RPMI8226 (cell line): ENCODE results near the gene USP14.
"Not testable (repeated sequence)": the region's sequence is repeated elsewhere in the genome, so short reads cannot be mapped to it uniquely, and the experiment has no call there.

Experiments used
- DNase-seq: peaks from one replicate; pipeline ENCODE4 v3.0.0-alpha.2; 2015

USP14 gene

DNA sequence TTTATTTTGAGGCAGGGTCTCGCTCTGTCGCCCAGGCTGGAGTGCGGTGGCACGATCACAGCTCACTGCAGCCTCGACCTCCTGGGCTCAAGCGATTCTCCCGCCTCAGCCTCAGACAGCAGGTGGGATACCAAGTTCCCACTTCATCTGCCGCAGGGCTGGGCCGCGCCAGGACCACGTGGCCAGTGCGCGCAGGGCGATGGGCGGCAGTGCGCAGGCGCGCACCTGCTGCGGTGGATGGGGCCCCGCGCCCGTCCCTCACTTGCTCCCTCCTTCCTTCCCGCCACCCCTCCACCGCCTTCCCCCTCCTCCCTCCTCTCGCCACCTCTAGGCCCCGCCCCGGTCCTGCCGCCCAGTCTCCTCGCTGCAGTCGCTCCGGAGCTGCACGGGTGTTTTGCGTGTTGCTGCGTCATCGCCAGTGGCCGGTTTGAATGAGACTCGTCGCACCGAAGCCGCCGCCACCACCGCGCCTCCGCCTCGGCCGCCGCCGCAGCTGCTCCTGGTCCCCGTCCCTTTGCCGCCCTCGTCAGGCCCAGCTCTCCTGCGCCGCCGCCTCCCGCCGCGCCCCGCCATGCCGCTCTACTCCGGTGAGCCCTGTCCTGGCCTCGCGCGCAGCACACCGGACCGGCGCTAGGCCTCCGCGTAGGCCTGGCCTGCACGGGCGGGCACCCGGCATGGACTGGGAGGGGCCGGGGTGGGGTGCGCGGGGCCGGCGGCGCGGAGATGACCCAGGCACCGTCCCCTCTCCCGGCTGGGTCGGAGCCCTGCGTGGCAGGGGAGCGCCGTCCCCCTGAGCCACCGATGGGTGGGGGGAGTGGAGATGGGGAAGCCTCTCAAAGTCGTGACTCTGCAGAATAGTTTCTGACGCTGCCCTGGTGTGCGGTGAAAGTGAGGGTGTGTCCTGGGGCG is at the start of gene USP14:
TSS of gene USP14 (plus strand) at position 430 of the 909 bp plus-strand sequence. CDS start at position 572, 142 bp downstream.
- peak; percentile 99 for DNase-seq

DNA sequence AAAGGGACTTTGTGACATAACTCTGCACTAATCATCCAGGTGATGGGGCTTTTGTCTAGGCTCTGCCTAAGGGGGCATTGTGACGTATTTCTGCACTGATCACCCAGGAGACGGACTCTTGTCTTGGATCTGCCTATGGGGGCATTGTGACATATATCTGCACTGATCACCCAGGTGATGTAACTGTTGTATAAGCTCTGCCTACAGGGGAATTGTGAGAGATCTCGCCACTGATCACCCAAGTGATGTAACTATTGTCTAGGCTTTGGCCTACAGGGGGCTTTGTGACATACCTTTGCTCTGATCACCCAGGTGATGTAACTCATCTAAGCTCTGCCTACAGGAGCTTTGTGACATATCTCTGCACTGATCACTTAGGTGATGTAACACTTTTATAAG is 49.7 kb upstream of the USP14 start:
- DNase-seq, result not testable (repeated sequence)

DNA sequence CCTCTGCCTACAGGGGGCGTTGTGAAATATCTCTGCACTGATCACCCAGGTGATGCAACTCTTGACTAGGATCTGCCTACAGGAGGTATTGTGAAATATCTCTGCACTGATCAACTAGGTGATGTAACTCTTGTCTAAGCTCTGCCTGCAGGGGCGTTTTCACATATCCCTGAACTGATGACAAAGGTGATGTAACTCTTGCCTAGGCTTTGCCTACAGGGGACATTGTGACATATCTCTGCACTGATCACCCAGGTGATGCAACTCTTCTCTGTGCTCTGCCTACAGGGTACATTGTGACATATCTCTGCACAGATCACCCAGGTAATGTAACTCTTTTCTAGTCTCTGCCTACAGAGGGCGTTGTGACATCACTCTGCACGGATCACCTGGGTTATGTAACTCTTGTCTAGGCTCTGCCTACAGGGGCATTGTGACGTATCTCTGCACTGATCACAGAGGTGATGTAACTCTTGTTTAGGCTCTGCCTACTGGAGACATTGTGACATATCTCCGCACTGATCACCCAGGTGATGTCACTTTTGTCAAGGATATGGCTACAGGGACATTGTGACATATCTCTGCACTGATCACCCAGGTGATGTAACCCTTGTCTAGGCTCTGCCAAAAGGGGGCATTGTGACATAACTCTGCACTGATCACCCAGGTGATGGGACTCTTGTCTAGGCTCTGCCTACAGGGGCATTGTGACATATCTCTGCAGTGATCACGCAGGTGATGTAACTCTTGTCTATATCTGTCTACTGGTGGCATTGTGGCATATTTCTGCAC is 49.0 kb upstream of the USP14 start:
- DNase-seq, result peak; percentile 23

DNA sequence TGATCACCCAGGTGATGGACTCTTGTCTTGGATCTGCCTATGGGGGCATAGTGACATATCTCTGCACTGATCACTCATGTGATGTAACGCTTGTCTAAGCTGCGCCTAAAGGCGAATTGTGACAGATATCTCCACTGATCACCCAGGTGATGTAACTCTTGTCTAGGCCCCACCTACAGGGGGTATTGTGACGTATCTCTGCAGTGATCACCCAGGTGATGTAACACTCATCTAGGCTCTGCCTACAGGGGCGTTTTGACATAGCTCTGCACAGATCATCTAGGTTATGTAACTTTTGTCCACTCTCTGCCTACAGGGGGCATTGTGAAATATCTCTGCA is 48.5 kb upstream of the USP14 start:
- DNase-seq, result not testable (repeated sequence)

DNA sequence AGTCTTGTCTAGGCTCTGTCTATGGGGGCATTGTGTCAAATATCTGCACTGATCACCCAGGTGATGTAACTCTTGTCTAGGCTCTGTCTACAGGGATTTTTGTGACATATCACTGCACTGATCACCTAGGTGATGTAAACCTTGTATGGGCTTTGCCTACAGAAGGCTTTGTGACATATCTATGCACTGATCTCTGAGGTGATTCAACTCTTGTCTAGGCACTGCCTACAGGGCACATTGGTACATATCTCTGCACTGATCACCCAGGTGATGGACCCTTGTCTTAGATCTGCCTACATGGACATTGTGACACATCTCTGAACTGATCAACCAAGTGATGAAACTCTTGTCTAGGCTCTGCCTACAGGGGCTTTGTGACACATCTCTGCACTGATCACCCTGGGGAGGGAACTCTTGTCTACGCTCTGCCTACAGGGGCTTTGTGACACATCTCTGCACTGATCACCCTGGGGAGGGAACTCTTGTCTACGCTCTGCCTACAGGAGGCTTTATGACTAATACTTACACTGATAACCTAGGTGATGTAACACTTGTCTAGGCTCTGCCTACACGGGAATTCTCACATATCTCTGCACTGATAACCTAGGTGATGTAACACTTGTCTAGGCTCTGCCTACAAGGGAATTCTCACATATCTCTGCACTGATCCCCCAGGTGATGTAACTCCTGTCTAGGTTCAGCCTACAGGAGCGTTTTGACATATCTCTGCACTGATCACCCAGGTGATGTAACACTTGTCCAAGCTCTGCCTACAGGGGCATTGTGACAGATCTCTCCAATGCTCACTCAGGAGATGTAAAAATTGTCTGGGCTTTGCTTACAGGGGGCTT is 47.8 kb upstream of the USP14 start:
- not testable (repeated sequence) for DNase-seq

DNA sequence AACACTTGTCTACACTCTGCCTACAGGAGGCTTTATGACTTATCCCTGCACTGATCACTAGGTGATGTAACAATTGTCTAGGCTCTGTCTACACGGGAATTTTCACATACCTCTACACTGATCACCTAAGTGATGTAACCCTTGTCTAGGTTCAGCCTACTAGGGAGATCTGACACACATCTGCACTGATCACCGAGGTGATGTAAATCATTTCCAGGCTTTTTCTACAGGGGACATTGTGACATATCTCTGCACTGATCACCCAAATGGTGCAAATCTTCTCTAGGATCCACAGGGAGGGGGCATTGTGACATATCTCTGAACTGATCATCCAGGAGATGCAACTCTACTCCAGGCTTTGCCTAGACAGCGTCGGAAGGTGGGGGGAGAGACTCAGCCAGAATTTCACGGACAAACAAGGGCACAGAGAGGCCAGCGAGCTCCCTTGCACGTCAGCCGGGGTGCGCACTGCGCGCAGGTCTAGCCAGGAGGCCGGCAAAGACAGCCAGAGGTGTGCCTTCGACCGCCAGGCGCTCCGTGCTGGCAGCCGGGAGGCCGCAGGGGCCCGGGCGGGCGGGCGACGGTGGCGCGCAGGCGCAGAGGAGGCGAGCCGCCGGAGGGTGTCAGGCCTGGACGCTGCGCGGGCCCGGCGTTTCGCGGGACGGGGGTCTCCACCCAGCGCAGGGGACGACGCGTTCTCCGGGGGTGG is 46.9 kb upstream of the USP14 start:
- peak; percentile 93 for DNase-seq

DNA sequence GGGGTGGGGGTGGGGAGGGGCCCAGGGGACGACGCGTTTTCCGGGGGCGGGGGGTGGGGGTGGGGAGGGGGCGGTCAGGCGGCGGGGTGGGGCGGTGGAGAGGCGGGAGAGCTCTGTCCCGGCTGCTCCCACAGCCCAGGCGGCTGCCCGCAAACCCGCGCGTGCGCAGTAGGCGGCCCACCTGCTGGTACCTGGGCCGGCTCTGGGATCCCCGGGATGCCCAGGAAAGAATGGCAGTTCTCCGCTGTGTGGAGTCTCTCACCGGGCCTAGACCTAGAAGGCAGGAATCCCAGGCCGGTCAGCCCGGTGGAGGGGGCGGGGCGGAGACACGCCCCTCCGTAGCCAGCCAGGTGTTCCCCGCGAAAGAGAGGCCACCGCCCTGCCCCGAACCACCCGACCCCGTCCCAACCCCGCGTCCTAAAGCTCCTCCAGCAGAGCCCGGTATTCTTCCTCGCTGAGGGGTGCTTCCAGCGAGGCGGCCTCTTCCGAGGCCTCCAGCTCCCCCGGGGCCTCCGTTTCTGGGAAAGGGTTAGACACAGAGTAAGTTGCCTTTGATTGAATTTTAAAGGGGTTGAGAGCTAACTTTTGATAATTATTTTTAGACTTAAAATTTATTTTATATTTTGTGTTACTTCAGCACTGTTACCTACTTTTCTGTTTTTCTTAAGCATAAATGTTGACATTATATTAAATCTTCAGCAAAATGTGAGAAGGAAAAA is 46.2 kb upstream of the USP14 start:
- DNase-seq, result not testable (repeated sequence)

DNA sequence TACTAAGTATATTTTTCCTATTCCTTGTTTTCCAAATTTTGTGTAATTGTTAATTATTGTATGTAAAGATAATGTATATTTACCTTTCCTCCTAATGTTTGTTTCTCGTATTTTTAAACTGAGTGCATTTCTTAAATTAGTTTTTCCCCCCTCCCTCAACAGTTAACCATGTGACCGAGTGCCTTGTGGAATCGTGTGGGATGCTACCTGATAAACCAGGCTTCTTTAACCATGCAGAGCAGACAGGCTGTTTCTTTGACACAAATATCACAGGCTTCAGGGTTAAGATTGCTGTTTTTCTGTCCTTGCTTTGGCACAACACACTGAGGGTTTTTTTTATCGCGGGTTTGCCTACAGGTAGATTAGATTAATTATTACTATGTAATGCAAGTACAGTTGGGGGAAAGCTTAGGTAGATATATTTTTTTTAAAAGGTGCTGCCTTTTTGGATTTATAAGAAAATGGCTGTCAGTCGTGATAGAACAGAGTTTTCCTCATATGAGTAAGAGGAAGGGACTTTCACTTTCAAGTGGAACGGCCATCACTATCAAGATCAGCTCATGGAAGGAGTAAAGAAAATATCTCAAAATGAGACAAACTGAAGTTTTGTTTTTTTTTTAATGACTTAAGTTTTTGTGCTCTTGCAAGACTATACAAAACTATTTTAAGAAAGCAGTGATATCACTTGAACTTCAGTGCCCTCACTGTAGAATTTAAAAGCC is 37.7 kb upstream of the USP14 start:
- DNase-seq, result not testable (repeated sequence)

DNA sequence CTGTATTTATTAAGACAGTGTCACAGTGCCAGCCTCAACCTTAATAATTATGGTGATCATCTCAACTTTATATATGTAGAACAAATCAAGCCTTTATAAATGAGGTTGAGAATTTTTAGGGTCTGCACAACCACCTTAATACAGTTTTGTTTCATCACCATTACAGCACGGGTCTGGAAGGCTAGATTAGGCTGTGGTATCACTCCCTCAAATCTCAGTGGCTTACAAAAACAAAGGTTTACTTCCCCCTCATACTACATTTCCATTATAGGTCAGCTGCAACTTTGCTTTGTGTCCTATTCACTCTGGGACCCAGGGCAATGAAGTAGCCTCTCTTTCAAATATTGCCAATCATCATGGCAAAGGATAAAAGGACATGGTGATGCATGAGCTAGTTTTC is 23.3 kb upstream of the USP14 start:
- DNase-seq, result no peak

DNA sequence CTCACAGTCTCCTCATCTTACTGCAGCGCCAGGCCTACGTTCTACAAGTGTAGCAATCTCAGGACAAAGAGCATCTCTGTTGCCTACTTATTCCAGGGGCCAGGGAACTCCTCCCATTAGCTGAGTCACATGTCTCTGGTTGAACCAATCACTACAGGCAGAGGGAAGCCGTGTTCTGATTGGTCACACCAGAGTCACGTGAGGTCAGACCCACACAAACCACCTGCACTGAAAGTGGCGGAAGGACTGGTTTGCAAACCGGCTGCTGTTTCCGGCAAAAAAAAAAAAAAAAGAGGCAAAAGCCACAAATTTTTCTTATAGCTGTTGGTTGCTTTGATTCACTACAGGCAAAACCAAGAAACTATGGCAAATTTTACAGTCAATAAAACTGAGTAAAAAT is 21.9 kb upstream of the USP14 start:
- peak; percentile 38 for DNase-seq

DNA sequence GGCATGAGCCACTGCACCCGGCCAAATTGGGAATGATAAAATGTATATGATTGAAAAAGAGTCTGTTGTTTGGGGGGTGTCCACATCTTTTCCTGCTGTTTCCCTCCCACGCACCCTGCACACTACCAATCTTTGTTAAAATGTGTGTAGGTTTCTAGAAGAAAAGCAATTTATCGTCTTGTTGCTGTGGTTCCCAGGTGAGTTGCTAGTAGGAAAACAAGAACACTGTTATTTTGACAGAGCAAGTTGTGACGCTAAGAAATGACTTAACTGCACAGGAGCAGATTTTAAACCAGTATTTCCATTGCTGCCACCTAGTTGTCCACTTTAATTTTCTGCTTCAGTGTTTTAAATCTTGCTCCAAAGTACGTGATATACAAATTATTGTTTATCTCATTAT is 21.0 kb upstream of the USP14 start:
- no peak for DNase-seq

DNA sequence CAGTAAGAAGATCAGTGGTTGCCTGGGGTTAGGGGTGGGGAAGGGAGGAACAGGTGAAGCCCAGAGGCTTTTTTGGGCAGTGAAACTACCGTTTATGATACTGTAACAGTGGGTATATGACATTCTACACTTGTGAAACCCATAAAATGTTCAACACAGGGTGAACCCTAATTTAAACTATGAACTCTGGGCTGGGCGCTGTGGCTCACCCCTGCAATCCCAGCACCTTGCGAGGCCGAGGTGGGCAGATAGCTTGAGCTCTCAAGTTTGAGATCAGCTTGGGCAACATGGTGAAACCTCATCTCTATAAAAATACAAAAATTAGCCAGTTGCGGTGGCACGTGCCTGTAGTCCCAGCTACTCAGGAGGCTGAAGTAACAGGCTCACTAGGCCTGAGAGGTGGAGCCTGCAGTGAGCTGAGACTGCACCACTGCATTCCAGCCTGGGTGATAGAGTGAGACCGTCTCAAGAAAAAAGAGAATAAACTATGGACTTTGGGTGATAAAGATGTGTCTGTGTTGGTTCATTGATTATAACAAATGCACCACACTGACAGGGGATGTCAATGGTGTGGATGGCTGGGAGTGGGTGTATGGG is 17.6 kb upstream of the USP14 start:
- no peak for DNase-seq

DNA sequence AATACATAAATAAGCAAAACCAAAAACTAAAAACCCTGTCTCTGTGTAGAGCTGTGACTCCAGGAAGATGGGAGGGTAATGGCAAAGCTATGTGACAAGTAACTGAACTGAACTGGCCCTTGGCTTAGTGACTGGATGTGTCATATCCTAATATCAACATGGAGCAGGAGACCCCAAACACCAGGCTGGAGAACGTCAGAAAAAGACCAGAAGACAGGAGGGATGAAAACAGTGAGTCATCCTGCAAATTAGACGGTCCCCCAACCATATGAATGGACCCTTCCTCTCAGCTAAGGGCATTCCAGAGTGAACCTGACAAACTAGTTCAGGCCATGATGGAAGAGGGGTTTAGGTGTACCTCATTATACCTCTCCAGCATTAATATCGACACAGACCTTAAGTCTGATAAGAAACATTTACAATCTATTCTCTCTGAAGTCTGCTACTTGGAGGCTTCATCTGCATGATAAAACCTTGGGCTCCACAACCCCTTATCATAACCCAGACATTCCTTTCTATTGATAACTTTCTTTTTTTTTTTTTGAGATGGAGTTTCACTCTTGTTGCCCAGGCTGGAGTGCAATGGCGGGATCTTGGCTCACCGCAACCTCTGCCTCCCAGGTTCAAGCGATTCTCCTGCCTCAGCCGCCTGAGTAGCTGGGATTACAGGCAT is 15.6 kb upstream of the USP14 start:
- DNase-seq, result not testable (repeated sequence)

DNA sequence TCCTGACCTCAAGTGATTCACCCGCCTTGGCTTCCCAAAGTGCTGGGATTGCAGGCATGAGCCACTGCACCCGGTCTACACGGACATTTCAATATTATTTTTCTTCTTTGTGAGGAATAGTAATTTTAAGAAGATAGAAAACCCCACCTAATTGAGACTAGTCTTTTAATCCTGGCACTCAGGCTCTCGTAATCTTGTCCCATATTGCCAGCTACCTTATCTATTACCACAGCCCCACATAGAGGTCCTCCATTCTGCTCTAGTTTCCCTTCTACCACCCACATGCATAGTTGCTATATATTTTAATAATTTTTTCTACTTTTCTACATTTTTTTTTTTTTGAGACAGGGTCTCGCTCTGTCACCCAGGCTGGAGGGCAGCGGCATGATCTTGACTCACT is 9.5 kb upstream of the USP14 start:
- DNase-seq, result no peak

DNA sequence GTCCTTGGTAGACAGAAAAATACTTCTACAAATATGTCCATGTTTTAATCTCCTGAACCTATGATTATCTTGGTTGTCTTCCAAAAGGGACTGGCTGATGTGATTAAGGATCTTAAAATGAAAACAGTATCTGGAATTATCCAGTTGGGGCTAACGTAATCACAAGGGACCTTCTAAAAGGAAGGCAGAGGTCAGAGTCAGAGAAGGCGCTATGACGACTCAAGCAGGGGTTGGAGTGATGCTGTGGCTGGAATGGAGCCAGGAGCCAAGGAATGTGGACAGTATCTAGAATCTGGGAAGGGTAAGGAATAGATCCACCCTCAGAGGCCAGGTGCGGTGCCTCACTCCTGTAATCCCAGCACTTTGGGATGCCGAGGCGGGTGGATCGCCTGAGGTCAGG is 4.2 kb upstream of the USP14 start:
- no peak for DNase-seq

DNA sequence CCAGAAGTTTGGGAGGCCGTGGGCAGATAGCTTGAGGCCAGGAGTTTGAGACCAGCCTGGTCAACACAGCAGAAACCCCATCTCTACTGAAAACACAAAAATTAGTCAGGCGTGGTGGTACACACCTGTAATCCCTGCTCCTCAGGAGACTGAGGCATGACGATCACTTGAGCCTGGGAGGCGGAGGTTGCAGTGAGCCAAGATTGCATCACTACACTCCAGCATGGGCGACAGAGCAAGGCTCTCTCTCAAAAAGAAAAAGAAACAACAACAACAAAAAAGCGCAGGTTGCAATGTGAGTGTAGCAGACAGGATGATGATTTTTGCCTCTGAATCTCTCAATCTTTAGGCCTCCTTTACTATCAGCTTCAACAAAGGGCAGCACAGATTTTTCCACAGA is 2.7 kb upstream of the USP14 start:
- no peak for DNase-seq

DNA sequence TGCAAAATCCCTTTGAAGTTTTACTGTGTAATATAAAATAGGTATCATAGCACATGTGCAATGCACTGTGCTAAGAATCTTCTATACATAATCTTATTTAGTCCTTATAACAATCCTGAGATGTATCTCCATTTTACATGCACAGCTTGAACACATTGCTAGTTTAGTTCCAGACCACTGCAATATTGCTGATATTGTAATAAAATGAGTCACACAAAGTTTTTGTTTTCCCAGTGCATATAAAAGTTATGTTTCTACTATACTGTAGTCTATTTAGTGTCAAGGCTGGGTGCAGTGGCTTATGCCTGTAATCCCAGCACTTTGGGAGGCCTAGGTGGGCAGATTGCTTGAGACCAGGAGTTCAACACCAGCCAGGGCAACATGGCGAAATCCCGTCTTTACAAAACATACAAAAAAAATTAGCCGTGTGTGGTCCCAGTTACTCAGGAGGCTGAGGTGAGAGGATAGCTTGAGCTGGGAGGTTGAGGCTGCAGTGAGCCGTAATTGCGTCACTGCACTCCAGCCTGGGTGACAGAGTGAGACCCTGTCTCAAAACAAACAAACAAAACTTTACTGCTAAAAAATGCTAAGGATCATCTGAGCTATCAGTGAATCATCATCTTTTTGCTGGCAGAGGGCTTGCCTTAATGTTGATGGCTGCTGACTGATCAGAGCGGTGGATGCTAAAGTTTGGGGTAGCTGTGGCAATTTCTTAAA is 1.7 kb upstream of the USP14 start:
- no peak for DNase-seq

DNA sequence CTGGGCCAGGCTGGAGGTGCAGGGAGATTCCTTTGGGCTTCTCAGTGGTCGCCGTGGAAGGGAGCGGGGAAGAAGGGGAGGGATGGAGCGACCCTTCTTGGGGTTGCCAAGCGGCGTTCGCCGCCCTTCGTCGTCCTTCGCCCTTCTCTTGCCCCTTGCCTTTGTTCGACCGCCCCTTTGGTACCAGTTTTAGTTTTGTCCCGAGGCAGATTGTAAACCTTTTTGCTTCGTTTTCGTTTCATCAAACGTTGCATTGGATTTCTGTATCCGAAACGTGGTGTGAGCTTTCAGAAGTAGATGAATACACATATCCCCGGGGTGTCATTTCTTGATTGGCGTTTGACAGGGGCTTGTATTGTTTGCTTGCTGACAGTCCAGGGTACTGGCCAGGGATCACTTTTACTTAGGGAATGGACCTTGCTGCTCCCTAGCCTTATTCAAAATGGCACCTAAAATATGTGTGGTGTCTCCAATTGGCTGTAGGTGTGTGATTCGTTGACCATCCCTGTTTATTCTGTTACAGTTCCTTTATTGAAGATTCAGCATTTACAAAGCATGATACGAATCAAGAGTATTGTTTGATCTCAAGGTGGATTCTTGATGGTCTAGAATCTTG is 788 bp downstream of the USP14 start:
- peak; percentile 18 for DNase-seq

DNA sequence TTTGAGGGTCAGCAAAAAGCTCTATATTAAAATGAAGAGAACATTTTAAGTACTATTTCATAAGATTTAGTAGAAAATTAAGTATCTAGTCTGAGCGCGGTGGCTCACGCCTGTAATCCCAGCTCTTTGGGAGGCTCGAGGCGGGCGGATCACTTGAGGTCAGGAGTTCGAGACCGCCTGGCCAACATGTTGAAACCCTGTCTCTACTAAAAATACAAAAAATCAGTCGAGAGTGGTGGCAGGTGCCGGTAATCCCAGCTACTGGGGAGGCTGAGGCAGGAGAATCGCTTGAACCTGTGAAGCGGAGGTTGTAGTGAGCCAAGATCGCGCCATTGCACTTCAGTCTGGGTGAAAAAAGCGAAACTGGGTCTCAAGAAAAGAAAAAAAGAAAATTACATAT is 1.6 kb downstream of the USP14 start:
- no peak for DNase-seq
